ENCODE data around the gene THRAP3.
"Not testable (repeated sequence)": the region's sequence is repeated elsewhere in the genome, so short reads cannot be mapped to it uniquely, and the experiment has no call there.

Gene THRAP3

DNA sequence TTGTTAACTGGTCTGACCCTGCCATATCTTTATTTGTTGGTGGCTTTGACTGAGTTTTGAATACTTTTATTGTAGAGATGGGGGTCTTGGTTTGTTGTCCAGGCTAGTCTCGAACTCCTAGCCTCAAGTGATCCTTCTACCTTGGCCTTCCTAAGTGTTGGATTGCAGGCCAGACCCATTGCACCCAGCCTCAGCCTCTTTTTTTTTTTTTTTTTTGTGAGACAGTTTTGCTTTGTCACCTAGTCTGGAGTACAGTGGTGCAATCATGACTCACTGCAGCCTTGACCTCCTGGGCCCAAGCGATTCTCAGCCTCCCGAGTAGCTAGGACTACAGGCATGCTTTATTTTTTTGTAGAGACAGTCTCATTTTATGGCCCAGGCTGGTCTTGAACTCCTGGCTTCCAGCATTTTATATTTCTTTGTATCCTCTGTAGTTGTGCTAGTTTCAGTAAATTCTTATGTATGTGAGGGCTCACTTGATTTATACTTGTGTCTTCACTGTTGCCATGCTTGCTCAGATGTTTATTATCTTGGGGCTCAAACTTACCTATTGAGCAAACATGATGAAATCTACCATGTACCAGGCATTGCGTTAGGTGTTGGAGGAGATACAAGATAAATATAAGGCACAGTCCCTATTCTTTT lies 24.1 kb downstream of the THRAP3 start:
- DNase-seq (ENCODE audit: low read depth): peak; percentile 91

DNA sequence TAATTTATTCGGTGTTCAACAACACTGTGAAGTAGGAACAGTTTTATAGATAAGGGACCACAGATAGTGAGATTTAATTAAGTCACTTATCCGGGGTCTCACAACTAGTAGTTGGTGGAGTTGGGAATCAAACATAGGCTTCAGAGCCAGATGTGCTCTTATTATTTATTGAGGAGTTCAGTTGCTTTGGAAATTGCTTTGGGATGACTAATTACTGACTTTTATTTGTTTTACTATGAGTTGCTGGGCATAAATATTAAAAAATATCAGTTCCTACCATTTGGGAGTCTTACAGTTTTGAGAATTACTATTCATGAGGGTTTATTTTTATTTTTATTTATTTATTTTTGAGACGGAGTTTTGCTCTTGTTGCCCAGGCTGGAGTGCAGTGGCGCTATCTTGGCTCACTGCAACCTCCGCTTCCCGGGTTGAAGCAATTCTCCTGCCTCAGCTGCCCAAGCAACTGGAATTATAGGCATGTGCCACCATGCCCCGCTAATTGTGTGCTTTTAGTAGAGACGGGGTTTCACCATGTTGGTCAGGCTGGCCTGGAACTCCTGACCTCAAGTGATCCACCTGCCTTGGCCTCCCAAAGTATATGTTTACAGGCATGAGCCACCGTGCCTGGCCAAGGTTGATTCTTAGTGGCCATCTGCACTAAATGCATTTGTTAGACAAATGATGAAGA lies 27.7 kb downstream of the THRAP3 start:
- DNase-seq (ENCODE audit: low read depth): no peak

GRCh38 chr1:36252482-36252824 lies 28.2 kb downstream of the THRAP3 start:
- DNase-seq (ENCODE audit: low read depth): not testable (repeated sequence)

- peak; percentile 86 for DNase-seq (ENCODE audit: low read depth)
Observed at GRCh38 chr1:36253161-36253862, 29.1 kb downstream of the THRAP3 start.

DNA sequence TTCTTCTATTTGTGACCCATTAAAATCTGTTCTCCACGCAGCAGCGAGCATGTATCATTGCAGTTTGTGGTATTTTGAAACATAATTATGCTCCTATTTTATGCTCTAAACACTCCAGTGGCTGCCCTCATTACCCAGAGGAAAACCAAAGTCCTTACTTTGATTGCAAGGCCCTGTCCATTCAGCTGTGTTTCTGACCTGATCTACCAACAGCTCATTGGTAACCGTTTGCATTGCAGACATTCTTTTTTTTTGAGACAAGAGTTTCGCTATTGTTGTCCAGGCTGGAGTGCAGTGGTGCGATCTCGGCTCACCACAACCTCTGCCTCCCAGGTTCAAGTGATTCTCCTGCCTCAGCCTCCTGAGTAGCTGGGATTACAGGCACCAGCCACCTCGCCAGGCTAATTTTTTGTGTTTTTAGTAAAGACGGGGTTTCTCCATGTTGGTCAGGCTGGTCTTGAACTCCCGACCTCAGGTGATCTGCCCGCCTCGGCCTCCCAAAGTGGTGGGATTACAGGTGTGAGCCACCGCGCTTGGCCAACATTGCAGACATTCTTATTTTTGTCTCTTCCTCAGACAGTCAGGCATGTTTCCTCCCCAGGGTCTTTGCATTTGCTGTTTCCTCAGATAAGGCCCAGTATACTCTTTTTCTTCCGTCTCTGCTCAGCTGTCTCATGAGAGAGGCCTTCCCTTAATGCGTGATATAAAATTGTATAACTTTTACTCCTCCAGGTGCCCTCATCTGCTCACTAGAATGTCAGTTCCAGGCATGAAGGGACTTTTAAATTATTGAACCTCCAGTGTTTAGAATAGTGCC lies 32.5 kb downstream of the THRAP3 start:
- no peak for DNase-seq (ENCODE audit: low read depth)

GRCh38 chr1:36257375-36257767 lies 33.1 kb downstream of the THRAP3 start:
- DNase-seq (ENCODE audit: low read depth): no peak

- peak; percentile 57 for DNase-seq (ENCODE audit: low read depth)
Observed at GRCh38 chr1:36258960-36259344, 34.7 kb downstream of the THRAP3 start.

DNA sequence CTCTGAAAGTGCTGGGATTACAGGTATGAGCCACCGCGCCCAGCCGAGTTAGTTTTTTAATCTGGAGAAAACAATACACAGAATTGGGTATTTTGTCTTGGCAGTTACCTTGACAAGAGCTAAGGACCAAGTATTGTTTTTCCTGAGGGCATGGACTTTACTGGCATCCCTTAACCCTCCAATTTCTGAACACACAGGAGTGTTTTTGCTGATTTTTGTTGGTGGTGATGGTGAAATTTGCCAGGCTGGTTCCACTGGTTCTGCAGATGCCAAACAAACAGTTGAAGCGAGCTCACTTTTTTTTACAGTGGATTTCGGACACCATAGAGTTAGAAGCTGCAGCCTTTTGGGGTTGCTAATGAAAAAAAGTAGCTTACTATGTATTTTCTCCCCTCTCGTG lies 44.7 kb downstream of the THRAP3 start:
- DNase-seq (ENCODE audit: low read depth): no peak

DNA sequence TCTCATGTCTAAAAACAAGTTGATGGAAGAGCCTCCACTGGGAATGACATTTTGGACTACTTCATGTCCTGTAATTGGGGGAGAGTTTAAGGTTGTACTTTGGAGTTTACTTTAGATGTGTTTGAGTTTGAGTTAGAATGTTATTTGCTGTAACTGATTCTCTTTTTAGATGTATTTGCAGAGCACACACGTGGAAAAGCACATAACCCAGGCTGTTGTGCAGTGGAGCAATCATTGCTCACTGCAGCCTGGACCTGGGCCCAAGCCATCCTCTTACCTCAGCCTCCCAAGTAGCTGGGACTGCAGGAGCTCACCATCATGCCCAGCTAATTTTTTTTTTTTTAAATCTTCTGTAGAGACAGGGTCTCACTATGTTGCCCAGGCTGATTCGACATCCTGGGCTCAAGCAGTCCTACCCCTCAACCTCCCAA lies 45.2 kb downstream of the THRAP3 start:
- DNase-seq (ENCODE audit: low read depth): peak; percentile 69

GRCh38 chr1:36273024-36273423 lies 48.8 kb downstream of the THRAP3 start:
- no peak for DNase-seq (ENCODE audit: low read depth)

GRCh38 chr1:36274201-36274600 lies 50.0 kb downstream of the THRAP3 start:
- no peak for DNase-seq (ENCODE audit: low read depth)

- no peak for DNase-seq (ENCODE audit: low read depth)
Observed at GRCh38 chr1:36276688-36277087, 52.4 kb downstream of the THRAP3 start.

GRCh38 chr1:36279110-36279788 lies 55.0 kb downstream of the THRAP3 start:
- DNase-seq (ENCODE audit: low read depth): peak; percentile 69

- no peak for DNase-seq (ENCODE audit: low read depth)
Observed at GRCh38 chr1:36279789-36280296, 55.6 kb downstream of the THRAP3 start.

- no peak for DNase-seq (ENCODE audit: low read depth)
Observed at GRCh38 chr1:36284061-36284460, 59.8 kb downstream of the THRAP3 start.

DNA sequence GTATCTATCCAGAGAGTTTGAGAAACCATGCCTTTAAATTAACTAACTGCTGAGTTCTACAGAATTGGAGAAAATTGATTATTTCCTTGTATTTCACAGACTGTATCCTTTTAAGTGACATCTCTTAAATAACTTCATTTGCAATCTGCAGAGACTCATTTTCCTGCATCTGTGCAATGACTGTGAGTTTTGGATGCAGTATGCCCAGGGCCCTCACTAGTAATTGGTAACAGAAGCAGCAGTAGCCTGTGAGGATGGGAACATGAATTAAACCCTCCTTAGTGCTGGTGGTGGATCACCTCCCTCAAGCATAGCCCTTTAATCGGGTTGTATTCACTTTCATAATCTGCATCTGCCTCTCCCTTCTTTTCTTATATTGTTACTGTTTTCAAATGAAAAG lies 60.3 kb downstream of the THRAP3 start:
- no peak for DNase-seq (ENCODE audit: low read depth)

GRCh38 chr1:36285443-36286101 lies 61.3 kb downstream of the THRAP3 start:
- DNase-seq (ENCODE audit: low read depth): peak; percentile 92

- DNase-seq (ENCODE audit: low read depth): no peak
Observed at GRCh38 chr1:36286802-36287201, 62.6 kb downstream of the THRAP3 start.

DNA sequence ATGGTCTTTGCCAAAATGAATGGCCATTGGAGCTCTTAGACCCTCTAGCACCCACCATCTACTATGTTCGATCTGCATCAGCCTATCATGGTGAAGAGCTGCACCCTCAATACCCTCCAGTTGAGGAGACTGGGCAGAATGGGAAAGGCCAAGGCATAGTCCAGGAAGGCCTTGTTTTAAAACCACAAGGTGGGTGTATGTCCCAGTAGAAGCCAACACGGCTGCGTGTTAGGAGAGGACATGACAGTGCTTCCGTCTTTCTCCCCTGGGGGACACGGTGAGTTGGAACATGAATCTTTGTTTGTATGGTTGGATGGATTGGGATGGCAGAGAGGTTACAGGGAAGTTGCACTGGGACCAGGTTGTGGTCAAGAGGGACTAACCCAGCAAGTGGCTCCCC lies 63.4 kb downstream of the THRAP3 start:
- no peak for DNase-seq (ENCODE audit: low read depth)

- no peak for DNase-seq (ENCODE audit: low read depth)
Observed at GRCh38 chr1:36295390-36295789, 71.1 kb downstream of the THRAP3 start.

DNA sequence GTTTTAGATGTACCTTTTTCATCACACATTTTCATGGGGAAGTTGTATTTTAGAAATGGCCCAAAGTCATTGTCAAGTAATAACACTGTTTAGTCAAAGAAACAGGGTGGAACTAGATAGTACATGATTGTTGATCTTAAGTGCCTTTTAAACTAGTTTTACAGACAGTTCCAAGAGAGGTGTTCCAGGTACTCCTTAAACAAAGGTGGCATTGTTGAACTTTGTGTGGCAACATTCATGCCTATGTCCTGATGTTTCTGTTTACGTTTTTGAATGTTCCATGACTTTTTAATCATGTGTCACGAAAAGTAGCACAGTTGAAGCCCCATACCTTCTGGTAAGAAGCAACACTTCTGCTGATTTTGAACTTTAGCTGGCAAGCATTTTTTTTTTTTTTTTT lies 72.8 kb downstream of the THRAP3 start:
- DNase-seq (ENCODE audit: low read depth): no peak

Measured in iris pigment epithelial cell (primary cell).